DLD1 (cell line): Measurements from ENCODE around the gene ATF4.

Experiments used
- in situ Hi-C: cut with HindIII; loops from 2 replicates; pipeline ENCODE4 v1.10.0; 2017; ENCODE audit warnings: low sequenced_read_pairs

ATF4 gene

DNA sequence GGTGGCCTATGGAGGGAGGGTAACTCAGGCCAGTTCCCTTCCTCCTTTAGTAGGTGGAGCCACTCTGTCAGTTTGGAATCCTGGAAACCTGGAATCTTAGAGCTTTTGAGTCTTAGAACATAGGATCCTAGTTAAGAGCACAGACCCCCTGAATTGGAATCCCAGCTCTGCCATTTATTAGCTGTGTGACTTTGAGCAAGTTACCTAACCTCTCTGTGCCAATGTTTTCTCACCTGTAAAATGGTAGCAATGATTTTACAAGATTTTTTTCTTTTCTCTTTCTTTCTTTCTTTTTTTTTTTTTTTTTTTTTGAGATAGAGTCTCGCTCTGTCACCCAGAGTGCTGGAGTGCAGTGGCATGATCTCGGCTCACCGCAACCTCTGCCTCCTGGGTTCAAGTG, 33.1 kb downstream of the ATF4 start:
- in situ Hi-C loops, result loop anchor here (25.0 kb wide), 2 partner anchors 209 to 459 kb away; no protein-coding TSS in a partner anchor

DNA sequence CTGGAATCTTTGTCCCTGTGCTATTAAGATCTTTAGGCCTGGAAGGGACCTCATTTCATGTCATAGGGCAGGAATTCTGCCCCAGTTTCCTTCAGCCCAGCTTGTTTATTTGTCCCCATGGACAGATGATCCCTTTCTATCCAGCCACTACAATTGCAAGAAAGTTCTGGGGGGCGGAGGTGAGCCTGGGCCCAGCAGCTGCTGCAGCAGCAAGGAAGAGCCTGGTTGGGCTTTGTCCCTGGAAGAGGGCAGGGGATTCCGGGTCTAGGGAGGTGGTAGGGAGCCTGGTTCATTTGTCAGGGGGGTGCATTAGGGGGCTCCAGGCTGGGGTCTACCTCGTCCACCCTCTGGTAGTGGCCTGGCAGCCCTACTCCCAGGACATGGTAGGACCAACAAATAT, 33.8 kb downstream of the ATF4 start:
- in situ Hi-C loops, result loop anchor here (25.0 kb wide), 2 partner anchors 208 to 458 kb away; no protein-coding TSS in a partner anchor

DNA sequence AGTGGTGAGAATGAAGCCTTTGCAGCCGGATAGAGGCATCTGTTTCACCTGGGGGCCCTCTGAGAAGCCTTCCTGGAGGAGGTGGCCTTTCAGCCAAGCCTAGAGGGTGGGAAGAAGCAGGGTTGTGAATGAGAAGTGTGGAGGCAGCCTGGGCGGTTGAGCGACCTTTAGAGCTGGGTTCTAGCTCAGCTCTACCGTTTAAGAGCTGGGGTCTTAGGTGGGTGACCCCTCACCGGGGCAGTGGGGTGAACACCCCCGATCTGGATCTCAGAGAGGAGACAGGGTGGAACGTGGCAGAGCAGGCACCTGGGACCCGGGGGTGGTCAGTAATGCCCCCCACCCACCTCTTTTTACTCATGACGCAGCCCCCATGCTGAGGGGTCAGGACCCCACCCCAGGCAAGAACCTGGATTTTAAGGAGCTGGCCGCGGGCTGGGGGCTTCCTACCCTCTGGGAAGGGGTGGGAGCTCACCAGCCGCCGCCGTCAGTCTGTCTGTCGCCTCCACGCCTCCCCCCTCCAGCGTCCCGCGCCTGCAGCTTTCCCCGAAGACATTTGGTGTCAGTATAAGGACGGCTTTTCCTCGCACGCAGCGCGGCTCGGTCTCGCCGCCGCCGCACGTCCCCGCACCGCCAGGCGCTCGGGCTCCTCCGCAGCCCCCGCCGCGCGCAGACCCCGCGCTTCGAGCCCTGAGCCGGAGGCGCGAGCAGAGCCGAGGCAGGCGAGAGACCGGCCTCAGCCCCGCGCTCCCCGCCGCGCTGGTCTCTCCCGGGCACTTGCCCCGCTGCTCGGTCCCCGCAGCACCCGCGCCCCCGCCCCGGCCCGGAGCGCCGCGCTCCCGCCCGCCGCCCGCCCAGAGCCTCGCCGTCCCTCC, 36.8 kb downstream of the ATF4 start:
- in situ Hi-C loops, result loop anchor here (25.0 kb wide), 2 partner anchors 205 to 455 kb away; no protein-coding TSS in a partner anchor

DNA sequence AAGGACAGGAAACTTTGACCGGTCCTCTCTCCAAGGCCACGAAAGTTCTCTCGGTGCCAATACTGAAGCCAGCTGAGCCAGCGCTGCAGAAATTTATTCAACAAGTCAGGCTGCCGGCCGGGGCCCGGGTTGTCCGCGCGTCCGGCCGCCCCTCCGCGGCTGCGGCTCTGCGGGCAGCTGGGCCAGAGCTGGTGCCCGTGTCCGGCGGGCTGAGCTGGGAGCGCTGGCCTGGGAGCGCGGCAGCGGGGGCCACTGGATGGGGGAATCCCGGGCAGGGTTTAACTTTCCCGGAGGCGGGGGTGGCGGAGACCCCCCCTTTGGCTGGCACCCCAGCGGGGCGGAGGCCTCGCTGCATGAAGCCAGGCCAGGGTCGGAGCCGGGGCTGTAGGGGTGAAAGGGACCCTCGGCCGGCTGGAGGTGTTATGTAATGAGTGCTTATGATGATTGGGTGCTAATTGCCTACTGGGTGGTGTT, 37.9 kb downstream of the ATF4 start:
- in situ Hi-C loops, result loop anchor here (25.0 kb wide), 2 partner anchors 204 to 454 kb away; no protein-coding TSS in a partner anchor

DNA sequence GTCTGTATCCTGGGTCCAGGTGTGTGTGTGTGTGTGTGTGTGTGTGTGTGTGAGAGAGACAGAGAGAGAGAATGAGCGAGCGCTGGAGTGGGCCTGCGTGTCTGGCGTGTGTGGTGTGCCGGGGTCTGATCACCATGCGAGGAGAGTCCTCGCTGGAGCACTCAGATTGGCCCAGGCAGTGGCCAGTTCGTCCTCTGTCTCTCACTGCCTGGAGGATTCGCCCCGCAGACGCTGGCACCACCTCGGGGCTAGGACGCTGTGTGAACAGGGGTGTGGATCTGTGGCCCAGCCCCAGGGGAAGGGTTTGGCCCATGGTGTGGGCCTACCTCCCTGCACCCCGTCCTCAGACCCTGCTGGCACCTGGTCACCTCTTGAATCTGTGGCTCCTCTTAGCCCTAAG, 38.6 kb downstream of the ATF4 start:
- in situ Hi-C loops, result loop anchor here (25.0 kb wide), 2 partner anchors 203 to 453 kb away; no protein-coding TSS in a partner anchor

DNA sequence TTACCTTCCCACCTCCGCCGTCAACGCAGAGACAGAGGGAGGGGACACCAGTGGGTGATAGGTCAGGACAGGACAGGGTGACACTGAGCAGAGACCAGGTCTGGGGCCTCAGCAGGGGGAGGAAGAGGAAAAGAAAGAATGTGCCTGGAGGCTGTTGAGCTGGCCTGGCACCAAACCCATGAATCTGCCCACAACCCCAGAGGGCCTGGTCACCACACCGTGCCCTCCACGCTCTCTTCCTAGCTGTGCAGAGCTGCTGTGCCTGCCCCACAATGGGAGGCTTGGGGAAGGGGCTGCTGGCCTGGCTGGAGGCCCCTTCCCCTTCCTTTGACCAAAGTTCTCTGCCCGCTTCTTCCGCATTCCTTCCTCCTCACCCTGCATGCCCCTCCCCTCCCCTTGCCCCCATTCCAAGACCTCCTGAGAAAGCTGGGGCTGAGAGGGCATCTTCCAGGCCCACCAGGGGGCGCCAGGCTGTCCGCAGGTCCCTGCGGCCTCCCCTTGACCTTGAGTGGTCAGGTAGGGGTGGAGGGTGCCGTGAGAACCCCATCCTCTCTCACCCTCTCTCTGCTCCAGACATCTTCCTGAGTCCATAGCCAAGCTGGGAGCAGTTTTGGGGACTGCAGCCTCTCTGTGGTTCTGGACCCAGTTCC, 39.2 kb downstream of the ATF4 start:
- in situ Hi-C loops, result loop anchor here (25.0 kb wide), 2 partner anchors 203 to 453 kb away; no protein-coding TSS in a partner anchor

DNA sequence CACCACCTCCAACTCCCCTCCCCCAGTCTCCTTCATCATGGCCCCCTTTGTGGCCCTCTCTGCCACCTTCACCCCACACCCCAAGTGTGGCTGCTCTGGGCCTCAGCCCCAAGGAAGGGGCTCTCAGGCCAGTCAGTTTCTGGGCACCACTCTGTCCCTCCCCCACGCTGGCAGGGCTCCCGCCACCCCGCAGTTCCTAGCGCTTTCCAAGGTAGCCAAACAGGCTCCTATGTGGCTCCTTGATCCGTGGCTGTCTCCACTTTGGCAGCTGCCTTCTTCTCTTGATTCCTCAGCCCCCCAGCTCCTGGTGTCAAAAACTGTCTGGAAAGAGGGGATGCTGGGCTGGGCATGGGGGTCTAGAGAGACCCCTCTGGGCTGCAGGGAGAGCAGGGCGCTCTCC, 39.8 kb downstream of the ATF4 start:
- in situ Hi-C loops, result loop anchor here (25.0 kb wide), 2 partner anchors 202 to 452 kb away; no protein-coding TSS in a partner anchor

DNA sequence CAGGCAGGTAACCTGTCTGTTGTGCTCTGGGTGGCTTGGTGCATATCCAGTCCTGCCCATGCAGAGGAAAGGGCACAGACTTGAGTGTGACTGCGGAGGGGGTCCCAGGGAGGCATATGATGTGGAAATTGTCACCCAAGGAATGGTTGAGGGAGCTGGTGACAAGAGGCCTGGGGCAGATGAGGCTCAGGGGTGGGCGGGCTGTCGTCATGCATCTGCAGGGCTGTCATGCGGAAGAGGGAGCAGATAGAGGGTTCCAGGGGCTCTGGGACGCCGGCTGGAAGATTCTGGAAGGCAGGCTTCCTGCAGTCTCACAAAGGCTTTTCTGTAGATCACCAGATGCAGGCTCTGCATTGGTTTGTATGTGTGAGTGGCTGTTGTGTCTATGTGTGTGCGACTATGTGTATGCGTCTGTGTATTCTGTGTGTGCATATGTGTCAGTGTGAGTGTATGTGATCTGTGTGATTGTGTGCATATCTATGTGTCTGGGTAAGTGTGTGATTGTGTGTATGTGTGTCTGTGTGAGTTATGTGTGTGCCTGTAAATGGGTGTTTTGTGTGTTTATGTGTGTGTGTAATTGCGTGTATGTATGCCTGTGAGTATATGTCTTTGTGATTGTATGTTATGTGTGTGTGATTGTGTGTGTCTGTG, 42.6 kb downstream of the ATF4 start:
- in situ Hi-C loops, result loop anchor here (25.0 kb wide), 2 partner anchors 199 to 449 kb away; no protein-coding TSS in a partner anchor

DNA sequence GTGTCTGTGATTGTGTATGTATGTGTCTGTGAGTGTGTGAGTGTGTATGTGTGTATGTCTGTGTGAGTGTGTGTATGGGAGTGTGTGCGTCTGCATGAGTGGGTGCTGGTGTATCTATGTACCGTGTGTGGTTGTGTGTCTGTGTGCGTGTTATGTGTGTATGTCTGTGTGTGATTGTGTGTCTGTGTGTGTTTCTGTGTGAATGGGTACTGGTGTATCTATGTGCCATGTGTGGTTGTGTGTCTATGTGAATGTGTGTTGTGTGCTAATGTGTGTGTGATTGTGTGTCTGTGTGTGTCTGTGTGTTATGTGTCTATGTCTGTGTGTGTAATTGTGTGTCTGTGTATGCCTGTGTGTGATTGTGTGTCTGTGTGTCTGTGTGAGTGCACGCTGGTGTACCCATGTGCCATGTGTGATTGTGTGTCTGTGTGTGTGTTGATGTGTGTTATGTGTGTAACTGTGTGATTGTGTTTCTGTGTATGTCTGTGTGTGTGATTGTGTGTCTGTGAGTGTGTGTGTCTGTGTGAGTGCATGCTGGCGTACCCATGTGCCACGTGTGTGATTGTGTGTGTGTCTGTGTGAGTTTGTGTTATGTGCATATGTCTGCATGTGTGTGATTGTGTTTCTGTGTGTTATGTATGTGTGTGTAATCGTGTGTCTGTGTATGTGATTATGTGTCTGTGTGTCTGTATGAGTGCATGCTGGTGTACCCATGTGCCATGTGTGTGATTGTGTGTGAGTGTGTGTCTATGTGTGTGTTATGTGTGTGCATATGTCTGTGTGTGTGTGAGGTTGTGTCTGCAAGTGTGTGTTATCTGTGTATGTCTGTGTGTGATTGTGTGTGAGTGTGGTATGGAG, 43.4 kb downstream of the ATF4 start:
- in situ Hi-C loops, result loop anchor here (25.0 kb wide), 2 partner anchors 199 to 449 kb away; no protein-coding TSS in a partner anchor

DNA sequence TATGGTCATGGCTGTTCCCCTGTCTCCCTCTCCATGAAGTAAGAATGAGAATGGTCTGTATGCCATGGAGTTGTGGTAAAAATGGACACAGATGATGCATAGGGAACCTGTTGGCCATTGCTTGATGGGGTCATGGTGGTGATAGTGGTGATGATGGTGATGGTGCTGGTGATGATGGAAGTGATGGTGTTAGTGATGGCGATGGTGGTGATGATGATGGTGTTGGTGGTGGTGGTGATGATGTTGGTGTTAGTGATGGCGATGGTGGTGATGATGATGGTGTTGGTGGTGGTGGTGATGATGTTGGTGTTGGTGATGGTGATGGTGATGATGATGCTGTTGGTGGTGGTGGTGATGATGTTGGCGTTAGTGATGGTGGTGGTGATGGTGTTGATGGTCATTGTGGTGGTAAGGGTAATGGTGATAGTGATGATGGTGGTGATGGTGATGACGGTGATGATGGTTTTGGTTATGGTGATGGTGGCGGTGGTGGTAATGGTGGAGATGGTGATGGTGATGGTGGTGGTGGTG, 45.1 kb downstream of the ATF4 start:
- in situ Hi-C loops, result loop anchor here (25.0 kb wide), 2 partner anchors 197 to 447 kb away; no protein-coding TSS in a partner anchor

DNA sequence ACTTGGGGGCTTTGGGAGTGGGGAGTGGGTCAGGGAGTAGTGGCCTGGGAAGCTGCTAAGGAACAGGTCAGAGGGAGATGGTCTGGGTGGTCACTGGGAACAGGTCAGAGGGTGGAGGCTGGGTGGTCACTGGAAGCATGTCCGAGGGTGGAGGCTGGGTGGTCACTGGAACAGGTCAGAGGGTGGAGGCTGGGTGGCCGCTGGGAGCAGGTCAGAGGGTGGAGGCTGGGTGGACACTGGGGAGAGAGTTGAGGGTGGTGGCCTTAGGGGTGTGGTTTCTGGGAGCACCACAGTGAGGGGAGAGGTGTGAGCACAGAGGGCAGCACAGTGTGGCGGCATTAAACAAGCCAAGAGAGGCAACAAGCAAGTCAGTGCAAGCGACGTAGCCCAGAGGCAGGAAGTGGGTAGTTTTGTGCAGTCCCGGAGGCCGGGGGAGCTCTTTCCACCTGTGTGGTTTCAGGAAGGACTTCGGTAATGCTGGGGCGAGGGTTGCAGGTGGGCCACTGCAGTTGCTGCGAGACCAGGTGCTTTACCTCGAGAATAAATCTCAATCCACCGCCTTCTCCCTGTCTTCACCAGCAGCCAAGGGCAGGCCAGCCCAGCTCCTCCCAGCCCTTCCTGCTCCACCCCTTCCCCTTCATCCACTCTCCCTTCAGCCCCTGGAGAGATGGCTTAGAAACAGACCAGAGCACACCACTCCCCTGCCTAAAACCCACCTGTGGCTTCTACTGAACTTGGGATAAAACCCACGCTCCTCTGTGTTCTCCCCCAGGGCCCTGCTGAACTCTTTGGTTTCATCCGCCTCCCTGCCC, 47.0 kb downstream of the ATF4 start:
- in situ Hi-C loops, result loop anchor here (25.0 kb wide), 2 partner anchors 195 to 445 kb away; no protein-coding TSS in a partner anchor

DNA sequence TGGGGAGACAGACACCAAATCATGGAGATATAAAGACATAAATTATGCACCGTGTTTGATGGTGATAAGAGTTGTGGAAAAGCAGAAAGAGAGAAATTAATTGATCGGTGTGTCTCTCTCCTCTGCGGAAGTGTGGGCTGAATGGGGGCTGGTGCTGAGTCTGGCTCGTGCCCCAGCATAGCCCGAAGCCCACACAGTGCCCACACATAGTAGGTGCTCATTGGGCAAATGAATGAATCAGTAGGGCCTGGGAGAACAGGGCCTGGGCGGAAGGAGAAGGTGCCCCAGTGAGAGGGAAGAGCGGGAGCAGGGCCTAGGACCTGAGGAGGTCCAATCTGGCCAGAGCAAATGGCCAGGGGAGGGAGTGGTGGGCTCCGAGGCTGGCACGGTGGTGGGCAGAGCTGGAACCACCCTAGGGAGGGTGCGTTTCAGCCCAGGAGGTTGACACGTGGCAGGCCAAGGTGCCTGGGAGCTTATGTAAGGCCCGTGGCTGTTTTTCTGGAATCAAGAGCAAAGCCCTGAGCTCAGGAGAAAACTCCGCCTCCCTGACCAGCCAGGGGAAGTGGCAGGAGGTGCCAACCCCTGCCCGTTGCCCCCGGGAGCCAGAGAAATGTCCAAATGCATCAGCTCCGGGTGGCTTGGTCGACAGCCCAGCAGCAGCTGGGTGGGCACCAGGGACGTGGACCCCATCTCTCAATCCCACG, 48.1 kb downstream of the ATF4 start:
- in situ Hi-C loops, result loop anchor here (25.0 kb wide), 2 partner anchors 194 to 444 kb away; no protein-coding TSS in a partner anchor

DNA sequence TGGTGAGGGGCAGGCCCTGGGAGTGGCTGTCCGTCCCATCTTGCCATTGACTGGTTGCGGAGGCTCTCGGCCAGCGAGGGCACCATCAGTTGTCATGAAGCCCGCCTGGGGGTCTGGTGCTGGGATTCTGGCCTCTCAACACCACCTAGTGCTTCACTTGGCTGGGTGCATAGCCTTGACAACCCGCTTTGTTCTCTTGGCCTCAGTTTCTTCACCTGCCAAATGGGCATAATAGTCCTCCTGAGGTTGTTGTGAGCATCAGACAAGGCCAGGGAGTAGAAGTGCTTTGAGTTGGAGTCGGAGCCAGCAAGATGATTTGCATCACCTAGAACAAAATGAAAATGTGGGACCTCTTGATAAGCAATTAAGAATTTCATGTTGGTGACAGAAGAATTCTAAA, 48.7 kb downstream of the ATF4 start:
- in situ Hi-C loops, result loop anchor here (25.0 kb wide), 2 partner anchors 193 to 443 kb away; no protein-coding TSS in a partner anchor

DNA sequence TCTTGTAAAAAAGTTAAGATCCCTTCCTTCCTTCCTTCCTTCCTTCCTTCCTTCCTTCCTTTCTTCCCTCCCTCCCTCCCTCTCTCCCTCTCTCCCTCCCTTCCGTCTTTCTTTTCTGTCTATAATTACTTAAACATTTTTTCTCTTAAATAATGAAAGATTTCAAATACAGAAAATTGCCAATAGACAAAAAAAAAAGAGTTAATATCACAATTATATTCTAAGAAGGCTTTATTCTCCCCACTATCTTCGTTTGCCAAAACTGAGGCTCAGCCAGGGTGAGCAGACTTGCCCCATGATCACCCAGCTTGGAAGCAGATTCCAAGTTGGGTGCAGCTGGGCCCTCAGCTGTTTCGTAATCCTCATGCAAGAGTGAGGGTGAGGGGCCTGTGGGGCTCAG, 49.9 kb downstream of the ATF4 start:
- in situ Hi-C loops, result loop anchor here (25.0 kb wide), 2 partner anchors 192 to 442 kb away; no protein-coding TSS in a partner anchor

DNA sequence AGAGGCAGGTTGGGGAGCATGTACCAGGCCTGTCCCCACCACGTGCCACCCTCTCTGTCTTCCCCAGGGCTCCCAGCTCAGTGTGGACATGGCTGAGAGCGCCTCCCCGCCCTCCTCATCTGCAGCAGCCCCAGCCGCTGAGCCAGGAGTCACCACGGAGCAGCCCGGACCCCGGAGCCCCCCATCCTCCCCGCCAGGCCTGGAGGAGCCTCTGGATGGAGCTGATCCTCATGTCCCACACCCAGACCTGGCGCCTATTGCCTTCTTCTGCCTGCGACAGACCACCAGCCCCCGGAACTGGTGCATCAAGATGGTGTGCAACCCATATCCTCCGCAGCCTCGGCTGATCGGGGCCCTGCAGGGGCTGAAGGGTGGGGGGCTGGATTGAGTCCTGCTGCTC, 50.3 kb downstream of the ATF4 start, which contains the start of gene CACNA1I:
TSS of gene CACNA1I (plus strand) at position 89 of the 400 bp plus-strand sequence. CDS start at position 89, 0 bp downstream.
- in situ Hi-C loops, result loop anchor here (25.0 kb wide), 2 partner anchors 192 to 442 kb away; no protein-coding TSS in a partner anchor

DNA sequence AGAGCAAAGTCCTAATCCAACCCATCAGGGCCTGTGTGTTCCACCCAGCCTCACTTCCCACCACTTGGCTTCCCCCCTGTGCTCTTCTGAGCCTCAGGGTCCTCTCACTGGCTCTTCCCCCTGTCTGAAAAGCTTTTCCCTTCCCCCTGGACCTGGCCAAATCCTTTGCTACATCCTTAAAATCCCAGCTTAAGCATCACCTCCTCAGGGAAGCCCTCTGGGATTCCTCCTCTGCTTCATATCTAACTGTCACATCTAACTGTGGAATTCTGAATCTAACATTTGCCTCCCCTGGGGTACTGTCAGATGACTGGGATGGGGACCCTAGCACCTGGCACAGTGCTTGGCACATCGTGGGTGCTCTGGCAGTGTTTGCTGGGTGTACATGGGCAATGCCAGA, 51.2 kb downstream of the ATF4 start:
- in situ Hi-C loops, result loop anchor here (25.0 kb wide), 2 partner anchors 191 to 441 kb away; no protein-coding TSS in a partner anchor
